ENCODE measurements around the gene ADGB. TPM values are rescaled to one million over a fixed set of nuclear protein-coding genes. Genes with fewer than 3 reads are reported as not detected.

Gene ADGB
- total RNA-seq, 1 donor from 2014 or later: not detected

- no peak for DNase-seq (ENCODE audit: low spot score)
Observed at GRCh38 chr6:146860583-146860982, 261.8 kb downstream of the ADGB start.

- no peak for DNase-seq (ENCODE audit: low spot score)
Observed at GRCh38 chr6:146861029-146861563, 262.3 kb downstream of the ADGB start.

GRCh38 chr6:146861716-146862115 lies 262.9 kb downstream of the ADGB start:
- no peak for DNase-seq (ENCODE audit: low spot score)

- DNase-seq (ENCODE audit: low spot score): no peak
Observed at GRCh38 chr6:146862508-146862919, 263.7 kb downstream of the ADGB start.

- no peak for DNase-seq (ENCODE audit: low spot score)
Observed at GRCh38 chr6:146864300-146864699, 265.5 kb downstream of the ADGB start.

- no peak for DNase-seq (ENCODE audit: low spot score)
Observed at GRCh38 chr6:146864885-146865284, 266.1 kb downstream of the ADGB start.

Other genes starting within 250 kb of the ADGB start
- gene RAB32, start 55.1 kb upstream of the ADGB start, total RNA-seq: 33.2 TPM